ENCODE data around the gene IGFBP5.

Gene IGFBP5

GRCh38 chr2:216730871-216731270 is 35.5 kb upstream of the IGFBP5 start (continued):
- TF ChIP-seq CREB5 (CRISPR knock-in tag; IDR thresholded peaks at IDR 0.05; ENCODE audit: low read depth) = no peak

GRCh38 chr2:216727346-216728122 is 32.2 kb upstream of the IGFBP5 start:
- no peak for TF ChIP-seq TOX (CRISPR knock-in tag; IDR thresholded peaks at IDR 0.05; ENCODE audit: borderline replicate concordance)
- TF ChIP-seq ZNF70 (CRISPR knock-in tag; IDR thresholded peaks at IDR 0.05) = no peak
- no peak for TF ChIP-seq PPARA (CRISPR knock-in tag; IDR thresholded peaks at IDR 0.05; ENCODE audit: borderline replicate concordance)
- no peak for TF ChIP-seq RARB (CRISPR knock-in tag; IDR thresholded peaks at IDR 0.05)
- no peak for TF ChIP-seq CREB5 (CRISPR knock-in tag; IDR thresholded peaks at IDR 0.05; ENCODE audit: low read depth)
- TF ChIP-seq TSHZ2 (CRISPR knock-in tag; IDR thresholded peaks at IDR 0.05) = no peak
- TF ChIP-seq ISL1 (CRISPR knock-in tag; IDR thresholded peaks at IDR 0.05) = no peak
- no peak for TF ChIP-seq ZFP3 (CRISPR knock-in tag; IDR thresholded peaks at IDR 0.05)
- TF ChIP-seq ZFP30 (CRISPR knock-in tag; IDR thresholded peaks at IDR 0.05) = no peak
- no peak for TF ChIP-seq ZNF8 (CRISPR knock-in tag; IDR thresholded peaks at IDR 0.05)
- TF ChIP-seq TCF4 (CRISPR knock-in tag; IDR thresholded peaks at IDR 0.05; ENCODE audit: borderline replicate concordance) = no peak
- no peak for TF ChIP-seq ZC3H10 (CRISPR knock-in tag; IDR thresholded peaks at IDR 0.05)
- TF ChIP-seq OSR1 (CRISPR knock-in tag; IDR thresholded peaks at IDR 0.05) = no peak
- TF ChIP-seq ESRRG (CRISPR knock-in tag; IDR thresholded peaks at IDR 0.05) = no peak

GRCh38 chr2:216724190-216724589 is 28.8 kb upstream of the IGFBP5 start:
- ATAC-seq = no peak
- no peak for TF ChIP-seq TOX (CRISPR knock-in tag; IDR thresholded peaks at IDR 0.05; ENCODE audit: borderline replicate concordance)
- TF ChIP-seq GLIS3 (CRISPR knock-in tag; IDR thresholded peaks at IDR 0.05) = no peak
- no peak for TF ChIP-seq CREB5 (CRISPR knock-in tag; IDR thresholded peaks at IDR 0.05; ENCODE audit: low read depth)

More at GRCh38 chr2:216727346-216728122, 32.2 kb upstream of the IGFBP5 start:
- no peak for ATAC-seq

- ATAC-seq = no peak
- no peak for TF ChIP-seq RARB (CRISPR knock-in tag; IDR thresholded peaks at IDR 0.05)
- no peak for TF ChIP-seq CREB5 (CRISPR knock-in tag; IDR thresholded peaks at IDR 0.05; ENCODE audit: low read depth)
- no peak for TF ChIP-seq PATZ1 (CRISPR knock-in tag; IDR thresholded peaks at IDR 0.05; ENCODE audit: borderline replicate concordance)
- TF ChIP-seq ZFP3 (CRISPR knock-in tag; IDR thresholded peaks at IDR 0.05) = no peak
- TF ChIP-seq CSDC2 (CRISPR knock-in tag; IDR thresholded peaks at IDR 0.05) = no peak
- TF ChIP-seq ZNF70 (CRISPR knock-in tag; IDR thresholded peaks at IDR 0.05) = no peak
- TF ChIP-seq ESRRG (CRISPR knock-in tag; IDR thresholded peaks at IDR 0.05) = no peak
- no peak for TF ChIP-seq TCF4 (CRISPR knock-in tag; IDR thresholded peaks at IDR 0.05; ENCODE audit: borderline replicate concordance)
- no peak for TF ChIP-seq CSRNP3 (CRISPR knock-in tag; IDR thresholded peaks at IDR 0.05)
- TF ChIP-seq ARNTL (CRISPR knock-in tag; IDR thresholded peaks at IDR 0.05; ENCODE audit: borderline replicate concordance, low read depth) = no peak
- no peak for TF ChIP-seq TOX (CRISPR knock-in tag; IDR thresholded peaks at IDR 0.05; ENCODE audit: borderline replicate concordance)
- TF ChIP-seq ZC3H10 (CRISPR knock-in tag; IDR thresholded peaks at IDR 0.05) = no peak
- no peak for TF ChIP-seq POU6F1 (CRISPR knock-in tag; IDR thresholded peaks at IDR 0.05; ENCODE audit: borderline replicate concordance, low read depth)
- no peak for TF ChIP-seq SNAI2 (CRISPR knock-in tag; IDR thresholded peaks at IDR 0.05)
- no peak for TF ChIP-seq PPARA (CRISPR knock-in tag; IDR thresholded peaks at IDR 0.05; ENCODE audit: borderline replicate concordance)
Observed at GRCh38 chr2:216721141-216721540, 25.8 kb upstream of the IGFBP5 start.
